ENCODE data around the gene PRDM8.
"Not testable (repeated sequence)": the region's sequence is repeated elsewhere in the genome, so short reads cannot be mapped to it uniquely, and the experiment has no call there.

PRDM8 gene

GRCh38 chr4:80231180-80231579 lies 33.9 kb downstream of the PRDM8 start:
- no peak for DNase-seq

GRCh38 chr4:80232707-80233370 lies 35.5 kb downstream of the PRDM8 start:
- no peak for DNase-seq

GRCh38 chr4:80233390-80233789 lies 36.1 kb downstream of the PRDM8 start:
- no peak for DNase-seq

DNA sequence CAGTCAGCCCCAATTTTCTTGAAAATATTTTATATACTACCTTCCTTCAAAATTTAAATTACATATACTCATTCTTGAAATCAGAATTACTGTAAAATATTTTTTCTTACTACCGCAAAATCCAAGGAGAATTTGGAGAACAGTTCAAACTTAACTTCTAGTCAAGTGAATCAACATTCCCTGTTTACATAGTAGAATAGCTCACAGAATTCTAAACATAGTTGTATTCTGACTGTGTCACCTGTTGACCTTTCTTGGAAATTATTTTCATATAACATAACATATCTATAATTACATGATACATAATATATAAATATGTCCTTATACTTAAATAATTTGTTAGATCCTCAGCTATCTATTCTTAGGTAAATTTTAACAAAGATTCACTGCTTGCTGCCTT lies 38.1 kb downstream of the PRDM8 start:
- no peak for DNase-seq

DNA sequence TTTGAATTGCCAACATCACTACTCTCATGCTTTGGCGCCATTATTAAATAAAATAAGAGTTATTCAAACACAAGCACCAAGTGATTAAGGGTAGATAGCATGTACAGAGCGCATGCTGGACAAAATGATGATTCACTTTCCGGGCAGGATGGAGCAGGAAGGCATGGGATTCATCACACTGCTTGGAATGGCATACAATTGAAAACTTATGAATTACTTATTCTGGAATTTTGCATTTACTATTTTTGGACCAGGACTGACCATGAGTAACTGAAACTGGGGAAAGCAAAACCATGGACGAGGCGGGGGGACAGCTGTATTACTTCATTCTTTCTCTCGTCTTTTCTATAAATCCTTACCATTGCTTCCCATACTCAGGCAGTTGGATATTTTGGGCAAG lies 40.7 kb downstream of the PRDM8 start:
- DNase-seq = no peak

DNA sequence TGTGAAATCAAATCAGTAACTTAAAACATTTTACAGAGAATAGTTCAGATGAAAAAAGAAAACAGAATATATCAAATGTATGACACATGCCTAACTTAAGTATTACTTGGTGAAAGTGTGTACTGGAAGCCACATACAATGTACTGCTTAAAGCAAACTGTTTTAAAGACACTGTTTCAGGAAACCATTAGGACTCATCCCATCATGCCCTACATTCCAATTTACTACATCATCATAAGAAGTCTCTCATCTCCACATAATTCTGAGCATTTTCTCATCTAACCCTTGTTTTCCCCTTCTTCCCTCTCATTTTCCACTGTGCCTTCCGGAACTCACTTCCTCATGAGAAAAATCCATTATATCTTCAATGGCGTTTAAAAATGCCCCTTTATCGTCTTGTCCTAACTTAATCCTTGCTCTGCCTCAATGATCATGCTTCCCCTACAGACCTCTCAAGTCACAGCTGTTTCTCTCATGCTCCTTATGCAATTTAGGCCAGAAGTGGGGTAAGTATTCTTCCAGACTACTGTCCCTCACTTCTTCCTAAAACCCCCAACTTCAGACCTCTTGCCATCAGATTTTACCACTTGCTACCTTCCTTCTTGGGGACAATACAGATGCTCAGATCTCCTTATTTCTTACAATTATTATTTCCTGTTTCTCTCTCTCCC lies 42.3 kb downstream of the PRDM8 start:
- DNase-seq = no peak

DNA sequence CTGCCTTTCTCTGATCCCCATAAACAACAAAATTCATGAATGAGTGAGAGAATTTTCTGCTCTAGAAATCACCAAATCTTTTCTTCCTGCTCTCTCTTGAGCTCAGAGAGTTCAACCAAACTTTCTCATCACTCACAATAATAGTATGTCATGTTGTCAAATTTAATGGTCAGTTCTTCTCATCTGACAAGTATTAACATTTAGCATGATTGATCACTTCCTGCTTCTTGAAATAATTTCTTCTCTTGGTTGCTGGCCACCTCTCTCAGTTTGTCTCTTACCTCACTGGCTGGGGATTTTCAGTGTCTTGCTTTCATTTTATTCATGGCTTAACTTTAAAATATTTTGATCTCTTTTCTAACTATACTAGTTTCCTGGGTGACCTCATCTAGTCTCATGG lies 43.7 kb downstream of the PRDM8 start:
- DNase-seq = no peak

DNA sequence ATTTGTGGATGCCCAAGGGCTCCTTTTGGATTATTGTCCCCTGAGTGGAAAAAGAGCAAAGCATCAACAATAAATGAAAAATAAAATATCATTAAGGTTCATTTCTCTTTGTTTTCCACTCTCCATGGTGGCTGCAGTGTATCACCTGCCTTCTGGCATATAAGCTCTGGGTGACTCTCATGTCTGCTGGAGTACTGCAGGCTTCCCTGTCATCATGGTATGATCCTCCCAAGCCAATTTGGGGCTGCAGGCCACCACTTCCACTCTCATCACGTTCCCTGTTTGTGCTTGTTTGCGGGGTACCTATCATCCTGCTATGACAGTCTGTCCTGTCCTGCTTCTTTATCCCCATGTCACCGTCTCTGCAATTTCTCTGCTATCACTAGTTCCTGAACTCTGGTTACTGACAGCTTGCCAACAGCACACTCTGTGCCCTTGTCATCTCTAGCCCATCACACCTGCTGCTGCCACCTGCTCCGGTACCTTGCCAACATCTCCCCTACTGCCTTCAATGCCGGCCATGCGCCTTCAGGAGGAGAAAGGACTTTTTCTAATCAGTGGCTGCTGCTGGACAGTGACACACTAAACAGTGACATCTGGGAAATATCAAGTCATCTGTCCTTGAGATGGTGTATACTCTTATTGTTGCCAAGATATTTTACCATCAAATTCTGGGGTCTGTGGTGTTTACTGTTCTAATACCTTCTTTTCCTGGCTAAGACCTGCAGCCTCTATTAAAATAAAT lies 46.1 kb downstream of the PRDM8 start:
- no peak for DNase-seq

DNA sequence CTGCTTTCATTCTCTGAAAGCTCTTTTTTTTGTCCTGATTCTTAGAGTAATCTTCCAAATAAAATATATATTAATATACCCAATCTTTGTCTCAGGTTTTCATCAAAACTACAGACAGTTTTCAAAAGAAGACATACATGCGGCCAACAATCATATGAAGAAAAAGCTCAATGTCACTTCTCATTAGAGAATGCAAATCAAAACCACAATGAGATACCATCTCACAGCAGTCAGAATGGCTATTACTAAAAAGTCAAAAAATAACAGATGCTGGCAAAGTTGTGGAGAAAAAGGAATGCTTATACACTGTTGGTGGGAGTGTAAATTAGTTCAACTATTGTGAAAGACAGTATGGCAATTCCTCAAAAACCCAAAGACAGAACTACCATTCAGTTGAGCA lies 50.2 kb downstream of the PRDM8 start:
- not testable (repeated sequence) for DNase-seq

DNA sequence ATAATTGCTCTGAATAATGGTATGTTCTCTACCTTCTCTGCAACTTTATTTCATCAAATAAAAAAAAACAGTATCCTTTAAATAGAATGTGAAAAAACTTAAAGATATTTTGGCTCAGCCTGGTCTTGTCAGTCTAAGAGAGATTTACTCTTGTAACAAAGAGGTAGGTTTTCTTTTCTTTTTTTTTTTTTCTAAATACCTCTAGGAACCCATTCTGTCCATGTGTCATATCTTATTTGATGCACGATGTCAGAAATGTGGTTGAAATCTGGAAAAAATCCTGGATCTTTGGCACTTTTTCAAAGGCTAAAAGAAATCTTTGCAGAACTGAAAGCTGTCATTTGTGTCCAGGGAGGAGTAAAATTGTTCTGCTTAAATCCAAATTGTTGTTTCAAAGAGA lies 51.8 kb downstream of the PRDM8 start:
- DNase-seq = no peak

- no peak for DNase-seq
Observed at GRCh38 chr4:80252427-80252826, 55.1 kb downstream of the PRDM8 start.

- DNase-seq = no peak
Observed at GRCh38 chr4:80252953-80253352, 55.6 kb downstream of the PRDM8 start.

DNA sequence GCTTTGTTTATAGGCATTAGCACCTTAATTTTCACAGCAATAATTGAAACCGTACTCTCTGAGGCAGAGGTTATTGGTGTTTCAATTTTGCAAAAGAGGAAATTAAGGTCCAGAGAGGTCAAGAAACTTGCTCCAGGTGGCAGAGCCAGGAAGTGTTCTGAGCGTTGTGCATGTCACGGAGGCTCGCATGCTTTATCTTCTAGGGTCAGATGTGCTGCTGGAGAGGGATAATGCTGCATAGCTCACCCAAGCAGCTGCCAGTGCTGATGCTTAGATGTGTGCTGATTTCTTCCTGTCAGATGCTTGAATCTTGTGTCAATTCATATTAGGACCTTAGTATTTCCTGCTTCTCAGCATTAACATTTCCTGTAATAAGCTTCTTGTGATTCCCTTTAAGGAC lies 56.2 kb downstream of the PRDM8 start:
- DNase-seq = no peak
